ENCODE data around the gene FLVCR1. TPM values are rescaled to one million over a fixed set of nuclear protein-coding genes. Genes with fewer than 3 reads are reported as not detected.

The FLVCR1 gene
- total and polyA plus RNA-seq, 9 of the 15 experiments (the other 6 are each of a cell fraction or from before 2014, with no cell fraction given) = 5.2 to 18.0 (median 12.5) TPM

DNA sequence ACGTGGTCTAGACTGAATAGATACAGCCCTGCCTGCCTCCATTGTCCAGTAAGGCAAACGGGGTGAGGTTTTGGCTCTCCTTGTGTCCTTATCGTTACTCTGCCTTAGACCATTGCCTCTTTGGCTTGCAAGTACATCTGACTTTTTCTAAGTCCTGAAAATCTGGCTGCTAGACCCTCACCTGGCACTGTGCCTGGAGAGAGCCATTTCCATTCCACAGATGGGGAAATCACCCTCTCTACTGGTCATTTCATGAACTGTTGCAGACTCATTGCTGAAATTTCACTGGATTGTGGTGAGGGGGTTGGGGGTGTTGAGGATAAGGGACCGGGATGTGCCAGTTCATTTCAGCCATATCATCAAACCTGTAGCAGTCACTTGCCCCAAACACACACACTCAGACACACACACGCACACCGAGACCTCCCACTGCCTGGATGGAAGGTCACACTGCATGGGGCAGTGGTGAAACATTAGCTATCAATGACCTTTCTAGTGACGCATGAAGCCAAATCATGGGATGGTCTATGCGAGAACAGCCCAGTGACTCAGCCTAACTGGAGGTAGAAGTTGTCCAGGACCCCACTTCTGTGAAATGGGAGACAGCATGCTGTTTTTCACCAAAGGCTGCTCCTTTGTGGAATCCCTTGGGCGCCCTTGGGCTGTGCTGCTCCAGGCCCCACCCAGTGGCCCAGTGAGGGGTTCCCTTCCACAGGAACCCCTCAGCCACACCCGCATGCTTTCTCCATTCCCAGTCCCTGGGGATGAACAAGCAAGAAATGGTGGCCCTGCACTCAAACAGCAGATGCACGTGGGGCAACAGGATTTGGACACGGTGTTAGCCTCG is 57.4 kb downstream of the FLVCR1 start (continued):
- TF ChIP-seq, protein P1, sequence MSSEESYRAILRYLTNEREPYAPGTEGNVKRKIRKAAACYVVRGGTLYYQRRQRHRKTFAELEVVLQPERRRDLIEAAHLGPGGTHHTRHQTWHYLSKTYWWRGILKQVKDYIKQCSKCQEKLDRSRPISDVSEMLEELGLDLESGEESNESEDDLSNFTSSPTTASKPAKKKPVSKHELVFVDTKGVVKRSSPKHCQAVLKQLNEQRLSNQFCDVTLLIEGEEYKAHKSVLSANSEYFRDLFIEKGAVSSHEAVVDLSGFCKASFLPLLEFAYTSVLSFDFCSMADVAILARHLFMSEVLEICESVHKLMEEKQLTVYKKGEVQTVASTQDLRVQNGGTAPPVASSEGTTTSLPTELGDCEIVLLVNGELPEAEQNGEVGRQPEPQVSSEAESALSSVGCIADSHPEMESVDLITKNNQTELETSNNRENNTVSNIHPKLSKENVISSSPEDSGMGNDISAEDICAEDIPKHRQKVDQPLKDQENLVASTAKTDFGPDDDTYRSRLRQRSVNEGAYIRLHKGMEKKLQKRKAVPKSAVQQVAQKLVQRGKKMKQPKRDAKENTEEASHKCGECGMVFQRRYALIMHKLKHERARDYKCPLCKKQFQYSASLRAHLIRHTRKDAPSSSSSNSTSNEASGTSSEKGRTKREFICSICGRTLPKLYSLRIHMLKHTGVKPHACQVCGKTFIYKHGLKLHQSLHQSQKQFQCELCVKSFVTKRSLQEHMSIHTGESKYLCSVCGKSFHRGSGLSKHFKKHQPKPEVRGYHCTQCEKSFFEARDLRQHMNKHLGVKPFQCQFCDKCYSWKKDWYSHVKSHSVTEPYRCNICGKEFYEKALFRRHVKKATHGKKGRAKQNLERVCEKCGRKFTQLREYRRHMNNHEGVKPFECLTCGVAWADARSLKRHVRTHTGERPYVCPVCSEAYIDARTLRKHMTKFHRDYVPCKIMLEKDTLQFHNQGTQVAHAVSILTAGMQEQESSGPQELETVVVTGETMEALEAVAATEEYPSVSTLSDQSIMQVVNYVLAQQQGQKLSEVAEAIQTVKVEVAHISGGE (CRISPR knock-in tag; IDR thresholded peaks at IDR 0.05) = no peak
- TF ChIP-seq, protein P2, sequence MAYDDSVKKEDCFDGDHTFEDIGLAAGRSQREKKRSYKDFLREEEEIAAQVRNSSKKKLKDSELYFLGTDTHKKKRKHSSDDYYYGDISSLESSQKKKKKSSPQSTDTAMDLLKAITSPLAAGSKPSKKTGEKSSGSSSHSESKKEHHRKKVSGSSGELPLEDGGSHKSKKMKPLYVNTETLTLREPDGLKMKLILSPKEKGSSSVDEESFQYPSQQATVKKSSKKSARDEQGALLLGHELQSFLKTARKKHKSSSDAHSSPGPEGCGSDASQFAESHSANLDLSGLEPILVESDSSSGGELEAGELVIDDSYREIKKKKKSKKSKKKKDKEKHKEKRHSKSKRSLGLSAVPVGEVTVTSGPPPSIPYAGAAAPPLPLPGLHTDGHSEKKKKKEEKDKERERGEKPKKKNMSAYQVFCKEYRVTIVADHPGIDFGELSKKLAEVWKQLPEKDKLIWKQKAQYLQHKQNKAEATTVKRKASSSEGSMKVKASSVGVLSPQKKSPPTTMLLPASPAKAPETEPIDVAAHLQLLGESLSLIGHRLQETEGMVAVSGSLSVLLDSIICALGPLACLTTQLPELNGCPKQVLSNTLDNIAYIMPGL (CRISPR knock-in tag; IDR thresholded peaks at IDR 0.05) = no peak
- TF ChIP-seq ZNF830 (CRISPR knock-in tag; IDR thresholded peaks at IDR 0.05) (no peak), CBX3 (IDR thresholded peaks at IDR 0.05; ENCODE audit: borderline replicate concordance in 1 of 2, low read length in 2 of 2) (no peak), MTA1 (IDR thresholded peaks at IDR 0.05; ENCODE audit: borderline replicate concordance) (no peak), ZNF274 (IDR thresholded peaks at IDR 0.05; ENCODE audit: borderline replicate concordance, low read depth, low read length) (no peak), HDAC3 (IDR thresholded peaks at IDR 0.05; ENCODE audit: borderline replicate concordance, partially characterized antibody) (no peak), SIX5 (IDR thresholded peaks at IDR 0.05; ENCODE audit: borderline replicate concordance in 1 of 2, insufficient read depth in 1 of 2, low read depth in 1 of 2, low read length in 2 of 2) (no peak), ELF1 (tag; IDR thresholded peaks at IDR 0.05) (no peak)
- TF ChIP-seq, protein P3, sequence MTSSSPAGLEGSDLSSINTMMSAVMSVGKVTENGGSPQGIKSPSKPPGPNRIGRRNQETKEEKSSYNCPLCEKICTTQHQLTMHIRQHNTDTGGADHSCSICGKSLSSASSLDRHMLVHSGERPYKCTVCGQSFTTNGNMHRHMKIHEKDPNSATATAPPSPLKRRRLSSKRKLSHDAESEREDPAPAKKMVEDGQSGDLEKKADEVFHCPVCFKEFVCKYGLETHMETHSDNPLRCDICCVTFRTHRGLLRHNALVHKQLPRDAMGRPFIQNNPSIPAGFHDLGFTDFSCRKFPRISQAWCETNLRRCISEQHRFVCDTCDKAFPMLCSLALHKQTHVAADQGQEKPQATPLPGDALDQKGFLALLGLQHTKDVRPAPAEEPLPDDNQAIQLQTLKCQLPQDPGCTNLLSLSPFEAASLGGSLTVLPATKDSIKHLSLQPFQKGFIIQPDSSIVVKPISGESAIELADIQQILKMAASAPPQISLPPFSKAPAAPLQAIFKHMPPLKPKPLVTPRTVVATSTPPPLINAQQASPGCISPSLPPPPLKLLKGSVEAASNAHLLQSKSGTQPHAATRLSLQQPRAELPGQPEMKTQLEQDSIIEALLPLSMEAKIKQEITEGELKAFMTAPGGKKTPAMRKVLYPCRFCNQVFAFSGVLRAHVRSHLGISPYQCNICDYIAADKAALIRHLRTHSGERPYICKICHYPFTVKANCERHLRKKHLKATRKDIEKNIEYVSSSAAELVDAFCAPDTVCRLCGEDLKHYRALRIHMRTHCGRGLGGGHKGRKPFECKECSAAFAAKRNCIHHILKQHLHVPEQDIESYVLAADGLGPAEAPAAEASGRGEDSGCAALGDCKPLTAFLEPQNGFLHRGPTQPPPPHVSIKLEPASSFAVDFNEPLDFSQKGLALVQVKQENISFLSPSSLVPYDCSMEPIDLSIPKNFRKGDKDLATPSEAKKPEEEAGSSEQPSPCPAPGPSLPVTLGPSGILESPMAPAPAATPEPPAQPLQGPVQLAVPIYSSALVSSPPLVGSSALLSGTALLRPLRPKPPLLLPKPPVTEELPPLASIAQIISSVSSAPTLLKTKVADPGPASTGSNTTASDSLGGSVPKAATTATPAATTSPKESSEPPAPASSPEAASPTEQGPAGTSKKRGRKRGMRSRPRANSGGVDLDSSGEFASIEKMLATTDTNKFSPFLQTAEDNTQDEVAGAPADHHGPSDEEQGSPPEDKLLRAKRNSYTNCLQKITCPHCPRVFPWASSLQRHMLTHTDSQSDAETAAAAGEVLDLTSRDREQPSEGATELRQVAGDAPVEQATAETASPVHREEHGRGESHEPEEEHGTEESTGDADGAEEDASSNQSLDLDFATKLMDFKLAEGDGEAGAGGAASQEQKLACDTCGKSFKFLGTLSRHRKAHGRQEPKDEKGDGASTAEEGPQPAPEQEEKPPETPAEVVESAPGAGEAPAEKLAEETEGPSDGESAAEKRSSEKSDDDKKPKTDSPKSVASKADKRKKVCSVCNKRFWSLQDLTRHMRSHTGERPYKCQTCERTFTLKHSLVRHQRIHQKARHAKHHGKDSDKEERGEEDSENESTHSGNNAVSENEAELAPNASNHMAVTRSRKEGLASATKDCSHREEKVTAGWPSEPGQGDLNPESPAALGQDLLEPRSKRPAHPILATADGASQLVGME (CRISPR knock-in tag; IDR thresholded peaks at IDR 0.05) = no peak
- TF ChIP-seq, protein P4, sequence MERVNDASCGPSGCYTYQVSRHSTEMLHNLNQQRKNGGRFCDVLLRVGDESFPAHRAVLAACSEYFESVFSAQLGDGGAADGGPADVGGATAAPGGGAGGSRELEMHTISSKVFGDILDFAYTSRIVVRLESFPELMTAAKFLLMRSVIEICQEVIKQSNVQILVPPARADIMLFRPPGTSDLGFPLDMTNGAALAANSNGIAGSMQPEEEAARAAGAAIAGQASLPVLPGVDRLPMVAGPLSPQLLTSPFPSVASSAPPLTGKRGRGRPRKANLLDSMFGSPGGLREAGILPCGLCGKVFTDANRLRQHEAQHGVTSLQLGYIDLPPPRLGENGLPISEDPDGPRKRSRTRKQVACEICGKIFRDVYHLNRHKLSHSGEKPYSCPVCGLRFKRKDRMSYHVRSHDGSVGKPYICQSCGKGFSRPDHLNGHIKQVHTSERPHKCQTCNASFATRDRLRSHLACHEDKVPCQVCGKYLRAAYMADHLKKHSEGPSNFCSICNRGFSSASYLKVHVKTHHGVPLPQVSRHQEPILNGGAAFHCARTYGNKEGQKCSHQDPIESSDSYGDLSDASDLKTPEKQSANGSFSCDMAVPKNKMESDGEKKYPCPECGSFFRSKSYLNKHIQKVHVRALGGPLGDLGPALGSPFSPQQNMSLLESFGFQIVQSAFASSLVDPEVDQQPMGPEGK (CRISPR knock-in tag; IDR thresholded peaks at IDR 0.05; ENCODE audit: borderline replicate concordance) = no peak
